ENCODE results near the gene GALNT3. TPM values are rescaled to one million over a fixed set of nuclear protein-coding genes. Genes with fewer than 3 reads are reported as not detected.

Gene GALNT3
- total RNA-seq, 2 donors from 2014 or later: 9.3 to 9.7 TPM

- no peaks in the 10 kb centered on the region for H3K36me3 Mint-ChIP-seq (ENCODE audit: low read depth)
- no peaks in the 10 kb centered on the region for H3K9me3 ChIP-seq (ENCODE audit: control insufficient read depth, low read length)
- H3K27me3 Mint-ChIP-seq (ENCODE audit: insufficient read depth): peaks cover 7% of the 10 kb centered on the region
- DNase-seq: no peak
- no peak overlapping the region for H3K4me3 Mint-ChIP-seq
- peaks cover 5% of the 10 kb centered on the region for H3K27me3 ChIP-seq (ENCODE audit: control insufficient read depth, insufficient read depth, low read length, poor library complexity, severe bottlenecking)
- H3K4me1 Mint-ChIP-seq: no peaks in the 10 kb centered on the region
- no peak for TF ChIP-seq CTCF (conservative IDR thresholded peaks at IDR 0.05)
- no peak overlapping the region for H3K27ac Mint-ChIP-seq
- H3K4me1 ChIP-seq (ENCODE audit: control insufficient read depth, insufficient read depth, low read length): no peaks in the 10 kb centered on the region
- H3K9ac ChIP-seq (ENCODE audit: extremely low read depth, low read length, poor library complexity, severe bottlenecking): no peak overlapping the region
- no peak overlapping the region for H3K27ac ChIP-seq (ENCODE audit: low read depth, low read length)
- H3K36me3 ChIP-seq (ENCODE audit: control insufficient read depth, insufficient read depth, low read length): no peaks in the 10 kb centered on the region
- no peak overlapping the region for H3K4me3 ChIP-seq (ENCODE audit: low read length)
- no peaks in the 10 kb centered on the region for H3K9me3 Mint-ChIP-seq
- 89 to 100% methylated on average over 1 to 2 of the region's 2 CpGs for WGBS, 2 experiments (ENCODE audit: insufficient coverage in 1 of 2, insufficient read length in 1 of 2)
Measured at GRCh38 chr2:165815299-165816141, 21.5 kb upstream of the GALNT3 start.

GRCh38 chr2:165814473-165814872, 20.4 kb upstream of the GALNT3 start:
- no peak overlapping the region for H3K27ac ChIP-seq (ENCODE audit: low read depth, low read length)
- Mint-ChIP-seq H3K4me1 (no peaks in the 10 kb centered on the region), H3K27me3 (ENCODE audit: insufficient read depth) (peaks cover 7% of the 10 kb centered on the region), H3K4me3 (no peak overlapping the region), H3K27ac (no peak overlapping the region), H3K36me3 (ENCODE audit: low read depth) (no peaks in the 10 kb centered on the region), H3K9me3 (no peaks in the 10 kb centered on the region)
- no peak for TF ChIP-seq CTCF (conservative IDR thresholded peaks at IDR 0.05)
- WGBS, 2 experiments (ENCODE audit: insufficient coverage in 1 of 2, insufficient read length in 1 of 2): 93 to 100% methylated on average over 2 to 4 of the region's 4 CpGs
- H3K4me3 ChIP-seq (ENCODE audit: low read length): no peak overlapping the region
- no peak overlapping the region for H3K9ac ChIP-seq (ENCODE audit: extremely low read depth, low read length, poor library complexity, severe bottlenecking)
- peaks cover 9% of the 10 kb centered on the region for H3K27me3 ChIP-seq (ENCODE audit: control insufficient read depth, insufficient read depth, low read length, poor library complexity, severe bottlenecking)
- H3K9me3 ChIP-seq (ENCODE audit: control insufficient read depth, low read length): no peaks in the 10 kb centered on the region
- DNase-seq: no peak
- no peaks in the 10 kb centered on the region for H3K36me3 ChIP-seq (ENCODE audit: control insufficient read depth, insufficient read depth, low read length)
- H3K4me1 ChIP-seq (ENCODE audit: control insufficient read depth, insufficient read depth, low read length): no peaks in the 10 kb centered on the region

- Mint-ChIP-seq H3K27ac (no peak overlapping the region), H3K9me3 (no peaks in the 10 kb centered on the region), H3K4me1 (no peaks in the 10 kb centered on the region), H3K27me3 (ENCODE audit: insufficient read depth) (peaks cover 7% of the 10 kb centered on the region), H3K4me3 (no peak overlapping the region), H3K36me3 (ENCODE audit: low read depth) (no peaks in the 10 kb centered on the region)
- Histone ChIP-seq H3K36me3 (ENCODE audit: control insufficient read depth, insufficient read depth, low read length) (no peaks in the 10 kb centered on the region), H3K9ac (ENCODE audit: extremely low read depth, low read length, poor library complexity, severe bottlenecking) (no peak overlapping the region), H3K27me3 (ENCODE audit: control insufficient read depth, insufficient read depth, low read length, poor library complexity, severe bottlenecking) (peaks cover 9% of the 10 kb centered on the region), H3K9me3 (ENCODE audit: control insufficient read depth, low read length) (no peaks in the 10 kb centered on the region), H3K4me3 (ENCODE audit: low read length) (no peak overlapping the region), H3K27ac (ENCODE audit: low read depth, low read length) (no peak overlapping the region), H3K4me1 (ENCODE audit: control insufficient read depth, insufficient read depth, low read length) (no peaks in the 10 kb centered on the region)
- DNase-seq: no peak
- TF ChIP-seq CTCF (conservative IDR thresholded peaks at IDR 0.05): no peak
- no CpG with 5 or more reads among the region's 1 CpG for WGBS, 2 experiments (ENCODE audit: insufficient coverage in 1 of 2, insufficient read length in 1 of 2)
Measured at GRCh38 chr2:165811592-165812370, 17.7 kb upstream of the GALNT3 start.
